H1 (cell line): ENCODE data around the gene KRTAP3-1. TPM values are rescaled to one million over a fixed set of nuclear protein-coding genes. Genes with fewer than 3 reads are reported as not detected.
"Not testable (repeated sequence)": the region's sequence is repeated elsewhere in the genome, so short reads cannot be mapped to it uniquely, and the experiment has no call there.

Source experiments
- CTCF ChIA-PET: fragments of 300-600 bp; sonication (Branson Sonifier 250); formaldehyde crosslinking; loops from one replicate; lab custom pipeline; 2021; ENCODE audit not compliant: partially characterized antibody; lab: Charles Lee
- POLR2A ChIA-PET: fragments of 300-600 bp; sonication (Branson Sonifier 250); formaldehyde crosslinking; loops from one replicate; lab custom pipeline; 2021; ENCODE audit warnings: inconsistent platforms; ENCODE audit not compliant: partially characterized antibody; lab: Charles Lee
- DNase-seq, 2 experiments: peaks; one replicate each; pipeline versions ENCODE4 v3.0.0 to v3.0.0-alpha.2; 2010 to 2022; ENCODE audit warnings: low spot score in 2 of 2, low read depth in 1 of 2, mixed read lengths in 1 of 2
- FAIRE-seq: peaks from 2 replicates; lab custom pipeline; 2011; peaks lifted over from hg19 to GRCh38; lab: Jason Lieb, UNC
- H2AFZ ChIP-seq: 2 replicates; pipeline ENCODE4 v1.8.1; 2012; ENCODE audit warnings: low read length, inconsistent platforms
- H2AK5ac ChIP-seq: 2 replicates; pipeline ENCODE4 v1.6.1; 2013; ENCODE audit warnings: low read depth, low read length
- H2BK120ac ChIP-seq: replicated peaks from 2 replicates; pipeline ENCODE3; 2013; ENCODE audit warnings: low read depth, low read length, inconsistent platforms
- H2BK12ac ChIP-seq: 2 replicates; pipeline ENCODE4 v1.6.1; 2013; ENCODE audit warnings: low read depth, low read length
- H2BK15ac ChIP-seq: 2 replicates; pipeline ENCODE4 v1.6.1; 2013; ENCODE audit warnings: low read length
- H2BK20ac ChIP-seq: 2 replicates; pipeline ENCODE4 v1.6.1; 2013; ENCODE audit warnings: low read length
- H2BK5ac ChIP-seq: 2 replicates; pipeline ENCODE4 v1.6.1; 2013; ENCODE audit warnings: low read depth, low read length
- H3K14ac ChIP-seq: 2 replicates; pipeline ENCODE4 v1.6.1; 2013; ENCODE audit warnings: inconsistent platforms; ENCODE audit not compliant: insufficient read length
- H3K18ac ChIP-seq: 2 replicates; pipeline ENCODE4 v1.6.1; 2013; ENCODE audit warnings: low read length; ENCODE audit errors: extremely low read depth
- H3K23ac ChIP-seq: 2 replicates; pipeline ENCODE4 v1.6.1; 2013; ENCODE audit warnings: inconsistent platforms; ENCODE audit not compliant: insufficient read length
- H3K23me2 ChIP-seq: 2 replicates; pipeline ENCODE4 v1.6.1; 2013; ENCODE audit warnings: low read depth, low read length
- H3K27ac ChIP-seq: 2 replicates; pipeline ENCODE4 v1.6.1; 2011; ENCODE audit warnings: low read depth, low read length, inconsistent platforms
- H3K27me3 ChIP-seq, 4 experiments: replicated peaks in 1 of 4; 1 replicate in 1 of 4; 2 replicates in 3 of 4; pipeline versions ENCODE4 v1.6.1 to v1.8.1; 2011 to 2013; ENCODE audit warnings: low read length in 3 of 4, mild to moderate bottlenecking in 3 of 4, inconsistent platforms in 2 of 4, mixed read lengths in 2 of 4, moderate library complexity in 1 of 4; ENCODE audit not compliant: control insufficient read depth in 3 of 4, insufficient read depth in 3 of 4; ENCODE audit errors: extremely low read depth in 1 of 4
- H3K36me3 ChIP-seq, 4 experiments: 2 replicates each; pipeline versions ENCODE4 v1.6.1 to v1.8.1; 2011 to 2013; ENCODE audit warnings: mild to moderate bottlenecking in 4 of 4, low read length in 3 of 4, moderate library complexity in 2 of 4, control low read depth in 1 of 4, inconsistent platforms in 1 of 4; ENCODE audit not compliant: insufficient read depth in 4 of 4, control insufficient read depth in 2 of 4
- H3K4ac ChIP-seq: replicated peaks from 2 replicates; pipeline ENCODE3; 2013; ENCODE audit warnings: low read length, low read depth, mixed read lengths, inconsistent platforms; ENCODE audit not compliant: insufficient read length
- H3K4me1 ChIP-seq, 4 experiments: replicated peaks in 1 of 4; 1 replicate in 1 of 4; 2 replicates in 3 of 4; pipeline versions ENCODE4 v1.6.1 to v1.8.1; 2011 to 2013; ENCODE audit warnings: low read length in 3 of 4, inconsistent platforms in 2 of 4, mixed read lengths in 1 of 4; ENCODE audit not compliant: insufficient read depth in 4 of 4, control insufficient read depth in 3 of 4
- H3K4me2 ChIP-seq, 2 experiments: 2 replicates each; pipeline versions ENCODE4 v1.6.1 to v1.8.1; 2011 to 2013; ENCODE audit warnings: low read depth in 2 of 2, low read length in 2 of 2, control low read depth in 1 of 2, inconsistent platforms in 1 of 2, mild to moderate bottlenecking in 1 of 2; ENCODE audit not compliant: insufficient read depth in 1 of 2
- H3K4me3 ChIP-seq, 4 experiments: fragments of 200-600, 300-600 bp in 1 of 4; sonication (generic), shearing (Covaris generic), sonication (Bioruptor Twin) in 1 of 4; 2 replicates each; pipeline versions ENCODE4 v1.5.1 to v1.8.1; 2011 to 2016; ENCODE audit warnings: low read length in 4 of 4, low read depth in 3 of 4, control low read depth in 2 of 4, inconsistent platforms in 2 of 4, mild to moderate bottlenecking in 2 of 4, mixed read lengths in 1 of 4, moderate library complexity in 1 of 4; ENCODE audit not compliant: insufficient read depth in 2 of 4; ENCODE audit errors: extremely low read depth in 1 of 4
- H3K56ac ChIP-seq: replicated peaks from 2 replicates; pipeline ENCODE3; 2013; ENCODE audit warnings: low read depth, mild to moderate bottlenecking, mixed read lengths, low read length, inconsistent platforms; ENCODE audit not compliant: insufficient read length
- H3K79me1 ChIP-seq: 2 replicates; pipeline ENCODE4 v1.6.1; 2013; ENCODE audit warnings: low read depth, low read length, control low read depth
- H3K79me2 ChIP-seq, 2 experiments: 2 replicates each; pipeline versions ENCODE4 v1.6.1 to v1.8.1; 2012 to 2013; ENCODE audit warnings: low read length in 2 of 2, mild to moderate bottlenecking in 2 of 2, inconsistent platforms in 1 of 2; ENCODE audit not compliant: insufficient read depth in 2 of 2, control insufficient read depth in 1 of 2
- H3K9ac ChIP-seq, 4 experiments: replicated peaks in 1 of 4; 1 replicate in 1 of 4; 2 replicates in 3 of 4; pipeline versions ENCODE4 v1.6.1 to v1.8.1; 2011 to 2013; ENCODE audit warnings: low read depth in 3 of 4, low read length in 3 of 4, control low read depth in 2 of 4, mild to moderate bottlenecking in 2 of 4, moderate library complexity in 2 of 4, inconsistent platforms in 1 of 4; ENCODE audit errors: extremely low read depth in 1 of 4
- H3K9me3 ChIP-seq, 2 experiments: 2 replicates each; pipeline versions ENCODE4 v1.6.1 to v1.8.1; 2012 to 2013; ENCODE audit warnings: mild to moderate bottlenecking in 2 of 2, moderate library complexity in 2 of 2, control low read depth in 1 of 2, inconsistent platforms in 1 of 2, low read depth in 1 of 2, low read length in 1 of 2, mixed read lengths in 1 of 2; ENCODE audit not compliant: insufficient read depth in 2 of 2
- H4K20me1 ChIP-seq, 2 experiments: replicated peaks in 1 of 2; 2 replicates each; pipeline versions ENCODE3 to v1.8.1; 2011 to 2013; ENCODE audit warnings: inconsistent platforms in 2 of 2, low read length in 2 of 2, mild to moderate bottlenecking in 1 of 2; ENCODE audit not compliant: insufficient read depth in 2 of 2, control insufficient read depth in 1 of 2
- H4K5ac ChIP-seq: 2 replicates; pipeline ENCODE4 v1.6.1; 2013; ENCODE audit warnings: low read length, low read depth, mixed read lengths, inconsistent platforms; ENCODE audit not compliant: insufficient read length
- H4K8ac ChIP-seq: 2 replicates; pipeline ENCODE4 v1.8.0; 2013; ENCODE audit warnings: mild to moderate bottlenecking, moderate library complexity, low read length, inconsistent platforms; ENCODE audit not compliant: insufficient read depth; ENCODE audit errors: extremely low read depth
- H4K91ac ChIP-seq: replicated peaks from 2 replicates; pipeline ENCODE3; 2013; ENCODE audit warnings: low read length, mixed read lengths, inconsistent platforms; ENCODE audit not compliant: insufficient read length
- WGBS, 2 experiments: shearing (Covaris generic) in 1 of 2; methylation state at CpG; one replicate each; pipeline versions ENCODE4 v1.1.6 to v1.1.7; 2013 to 2015; ENCODE audit warnings: low lambda C conversion rate in 2 of 2, mixed read lengths in 2 of 2, inconsistent platforms in 1 of 2, low coverage in 1 of 2, missing lambda C conversion rate in 1 of 2; ENCODE audit not compliant: insufficient replicate concordance in 2 of 2, insufficient coverage in 1 of 2, insufficient read length in 1 of 2; ENCODE audit errors: extremely low coverage in 1 of 2, missing lambda C conversion rate in 1 of 2; 5-methylcytosine and 5-hydroxymethylcytosine counted together
- polyA plus RNA-seq, 7 experiments: library from polyadenylated mRNA; depleted of rRNA in 3 of 7; stranded (reverse) in 5 of 7; unstranded in 2 of 7; fragments of >200 nt in 5 of 7; fragments of 200-250 nt in 2 of 7; gene quantifications; 1 replicate in 5 of 7; 2 replicates in 1 of 7; 4 replicates in 1 of 7; pipeline versions ENCODE4 v1.2.1 to v1.2.3, GENCODE V29; 2011 to 2013; ENCODE audit warnings: missing spikeins in 2 of 7, mixed read lengths in 2 of 7
- total RNA-seq: library from RNA; stranded (reverse); fragmentation: NEBNext Ultra II Directional; extraction: Animal tissue kit (Norgen Biotek cat#: 25700); gene quantifications from 2 replicates; pipeline ENCODE4 v1.2.1, GENCODE V29; 2021

The KRTAP3-1 gene
- total and polyA plus RNA-seq, 2 of the 8 experiments (the other 6 are each of a cell fraction or from before 2014, with no cell fraction given) = not detected

DNA sequence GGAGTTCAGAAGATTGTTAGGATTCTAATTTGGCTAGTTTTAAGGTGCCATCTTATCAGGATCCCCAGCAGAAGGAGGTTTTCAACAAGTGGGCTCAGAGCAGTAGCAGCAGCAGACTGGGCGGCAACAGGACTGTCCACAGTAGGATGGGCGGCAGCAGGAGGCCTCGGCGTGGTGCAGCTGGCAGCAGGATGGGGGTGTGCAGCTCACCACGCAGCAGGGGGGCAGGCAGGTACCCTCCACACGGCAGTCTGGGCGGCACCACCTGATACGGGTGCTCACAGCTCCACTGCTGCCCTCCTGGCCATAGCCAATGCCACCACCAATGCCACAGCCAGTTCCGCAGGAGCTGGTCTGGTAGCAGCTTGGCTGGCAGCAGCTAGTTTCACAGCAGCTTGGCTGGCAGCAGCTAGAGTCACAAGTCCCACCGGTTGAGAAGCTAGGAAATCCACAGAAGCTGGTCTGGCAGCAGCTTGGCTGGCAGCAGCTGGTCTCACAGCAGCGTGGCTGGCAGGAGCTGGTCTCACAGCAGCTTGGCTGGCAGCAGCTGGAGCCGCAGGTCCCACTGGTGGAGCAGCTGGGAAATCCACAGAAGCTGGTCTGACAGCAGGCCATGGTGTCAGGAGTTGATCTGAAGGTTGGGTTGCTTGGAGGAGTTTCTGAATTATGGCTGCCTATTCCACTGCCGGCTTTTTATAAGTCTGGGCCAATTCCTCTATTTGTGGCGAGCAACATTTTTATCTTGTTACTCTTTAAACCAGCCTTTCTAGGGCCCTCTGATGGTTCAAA lies 32.0 kb upstream of the KRTAP3-1 start, which contains the start of gene KRTAP1-1:
Gene KRTAP1-1, minus strand, starts transcription at position 668 of the 789 bp plus-strand sequence. Its CDS starts 53 bp downstream, at position 615.
- H3K27ac ChIP-seq, H2BK15ac ChIP-seq, H3K79me2 ChIP-seq, H2BK120ac ChIP-seq, H4K91ac ChIP-seq, H2BK20ac ChIP-seq, H2BK12ac ChIP-seq, H4K8ac ChIP-seq, H4K20me1 ChIP-seq, H4K5ac ChIP-seq, H3K56ac ChIP-seq, H3K23me2 ChIP-seq, H3K4me3 ChIP-seq, H2AFZ ChIP-seq, H3K79me1 ChIP-seq, H3K4ac ChIP-seq, FAIRE-seq, H3K18ac ChIP-seq, H3K23ac ChIP-seq, H3K4me1 ChIP-seq, H2BK5ac ChIP-seq, H3K9me3 ChIP-seq, H3K36me3 ChIP-seq, H3K4me2 ChIP-seq, H3K9ac ChIP-seq, H3K27me3 ChIP-seq, H3K14ac ChIP-seq, POLR2A ChIA-PET, DNase-seq, H2AK5ac ChIP-seq: not testable (repeated sequence)
- CTCF ChIA-PET = interaction anchor here (1.0 kb wide), 1 partner anchor 281 kb away, joined by 3 read pairs; no protein-coding TSS in a partner anchor
- 80% methylated on average over 14 of the region's 14 CpGs; no CpG with 5 or more reads in 1 of the 2 experiments for WGBS, 2 experiments
